H9 (cell line): Measurements from ENCODE around the gene CEP126. TPM values are rescaled to one million over a fixed set of nuclear protein-coding genes. Genes with fewer than 3 reads are reported as not detected.
A peak's percentile ranks its signal among the peaks of the same experiment; 100 is the strongest.

Source experiments
- DNase-seq: peaks from one replicate; pipeline ENCODE4 v3.0.0-alpha.2; 2017
- H2AFZ ChIP-seq: one replicate; pipeline ENCODE4 v1.6.1; 2013; ENCODE audit warnings: mild to moderate bottlenecking, low read length, control low read depth, moderate library complexity
- H2AK5ac ChIP-seq: 2 replicates; pipeline ENCODE4 v1.6.1; 2013; ENCODE audit warnings: low read length, control low read depth, mixed read lengths; ENCODE audit not compliant: insufficient read length
- H2BK120ac ChIP-seq: one replicate; pipeline ENCODE4 v1.6.1; 2013; ENCODE audit warnings: low read depth, mild to moderate bottlenecking, low read length, control low read depth, inconsistent platforms; ENCODE audit not compliant: poor library complexity, severe bottlenecking
- H2BK12ac ChIP-seq: 2 replicates; pipeline ENCODE4 v1.6.1; 2013; ENCODE audit warnings: low read length, control low read depth, mixed read lengths, low read depth; ENCODE audit not compliant: insufficient read length
- H2BK15ac ChIP-seq: 2 replicates; pipeline ENCODE4 v1.6.1; 2013; ENCODE audit warnings: low read depth, low read length, control low read depth
- H2BK20ac ChIP-seq: one replicate; pipeline ENCODE4 v1.6.1; 2013; ENCODE audit warnings: low read depth, mild to moderate bottlenecking, low read length, control low read depth, inconsistent platforms; ENCODE audit not compliant: poor library complexity, severe bottlenecking
- H2BK5ac ChIP-seq: 2 replicates; pipeline ENCODE4 v1.6.1; 2013; ENCODE audit warnings: low read length, control low read depth, mixed read lengths; ENCODE audit not compliant: insufficient read length
- H3K14ac ChIP-seq: 2 replicates; pipeline ENCODE4 v1.6.1; 2013; ENCODE audit warnings: low read length, control low read depth; ENCODE audit not compliant: insufficient read depth
- H3K18ac ChIP-seq: 2 replicates; pipeline ENCODE4 v1.6.1; 2013; ENCODE audit warnings: low read depth, mild to moderate bottlenecking, mixed read lengths, low read length, control low read depth; ENCODE audit not compliant: insufficient read length
- H3K23ac ChIP-seq: 2 replicates; pipeline ENCODE4 v1.6.1; 2013; ENCODE audit warnings: low read length, control low read depth, mixed read lengths, low read depth; ENCODE audit not compliant: insufficient read length
- H3K23me2 ChIP-seq: 2 replicates; pipeline ENCODE4 v1.6.1; 2013; ENCODE audit warnings: low read depth, mild to moderate bottlenecking, mixed read lengths, low read length, control low read depth; ENCODE audit not compliant: insufficient read length, poor library complexity, severe bottlenecking
- H3K27ac ChIP-seq: 2 replicates; pipeline ENCODE4 v1.5.1; 2013; ENCODE audit warnings: low read length, control low read depth, mixed read lengths, low read depth; ENCODE audit not compliant: insufficient read length
- H3K27me3 ChIP-seq: 2 replicates; pipeline ENCODE4 v1.6.1; 2013; ENCODE audit warnings: low read length, control low read depth, inconsistent platforms; ENCODE audit not compliant: insufficient read depth
- H3K4ac ChIP-seq: 2 replicates; pipeline ENCODE4 v1.6.1; 2013; ENCODE audit warnings: low read depth, mild to moderate bottlenecking, control low read depth, inconsistent platforms, low read length, moderate library complexity
- H3K4me1 ChIP-seq: 2 replicates; pipeline ENCODE4 v1.6.1; 2013; ENCODE audit warnings: low read length, control low read depth, inconsistent platforms; ENCODE audit not compliant: insufficient read depth
- H3K4me2 ChIP-seq: 2 replicates; pipeline ENCODE4 v1.6.1; 2013; ENCODE audit warnings: low read length, control low read depth, mixed read lengths; ENCODE audit not compliant: insufficient read length, insufficient read depth
- H3K56ac ChIP-seq: 2 replicates; pipeline ENCODE4 v1.6.1; 2013; ENCODE audit warnings: low read depth, mild to moderate bottlenecking, mixed read lengths, low read length, control low read depth; ENCODE audit not compliant: insufficient read length
- H3K79me1 ChIP-seq: 2 replicates; pipeline ENCODE4 v1.6.1; 2013; ENCODE audit warnings: low read depth, mild to moderate bottlenecking, moderate library complexity, low read length, control low read depth, inconsistent platforms; ENCODE audit not compliant: insufficient read depth, poor library complexity, severe bottlenecking
- H3K79me2 ChIP-seq: 2 replicates; pipeline ENCODE4 v1.6.1; 2013; ENCODE audit warnings: low read length, control low read depth, inconsistent platforms; ENCODE audit not compliant: insufficient read depth
- H3K9ac ChIP-seq: 2 replicates; pipeline ENCODE4 v1.6.1; 2013; ENCODE audit warnings: low read length, control low read depth, mixed read lengths; ENCODE audit not compliant: insufficient read length; ENCODE audit errors: extremely low read depth
- H3K9me3 ChIP-seq: one replicate; pipeline ENCODE4 v1.6.1; 2013; ENCODE audit warnings: low read depth, low read length, inconsistent platforms; ENCODE audit not compliant: control insufficient read depth
- H3T11ph ChIP-seq: one replicate; pipeline ENCODE4 v1.6.1; 2013; ENCODE audit warnings: mild to moderate bottlenecking, low read length, control low read depth, inconsistent platforms
- H4K20me1 ChIP-seq: one replicate; pipeline ENCODE4 v1.6.1; 2013; ENCODE audit not compliant: control insufficient read depth, insufficient read length, insufficient read depth
- H4K5ac ChIP-seq: 2 replicates; pipeline ENCODE4 v1.6.1; 2013; ENCODE audit warnings: low read depth, mild to moderate bottlenecking, mixed read lengths, low read length, control low read depth; ENCODE audit not compliant: insufficient read length
- H4K8ac ChIP-seq: replicated peaks from 2 replicates; pipeline ENCODE4 v1.6.1; 2013; ENCODE audit warnings: low read length, control low read depth, mixed read lengths, low read depth; ENCODE audit not compliant: insufficient read length
- H4K91ac ChIP-seq: 2 replicates; pipeline ENCODE4 v1.6.1; 2013; ENCODE audit warnings: low read depth, mild to moderate bottlenecking, moderate library complexity, mixed read lengths, low read length, control low read depth; ENCODE audit not compliant: insufficient read length
- H3K27ac Mint-ChIP-seq, 3 experiments: 2 replicates in 2 of 3; 3 replicates in 1 of 3; pipeline ENCODE4 v1.8.0; 2020 to 2021; ENCODE audit warnings: mixed read lengths in 3 of 3, mild to moderate bottlenecking in 1 of 3, moderate library complexity in 1 of 3
- H3K27me3 Mint-ChIP-seq: 2 replicates; pipeline ENCODE4 v1.8.0; 2021; ENCODE audit warnings: low read depth, mild to moderate bottlenecking, moderate library complexity, mixed read lengths
- H3K36me3 Mint-ChIP-seq, 3 experiments: 2 replicates in 2 of 3; 3 replicates in 1 of 3; pipeline ENCODE4 v1.8.0; 2020 to 2021; ENCODE audit warnings: low read depth in 3 of 3, mixed read lengths in 3 of 3; ENCODE audit not compliant: insufficient read depth in 1 of 3
- H3K4me1 Mint-ChIP-seq, 2 experiments: 2 replicates each; pipeline ENCODE4 v1.8.0; 2020; ENCODE audit warnings: mixed read lengths in 2 of 2
- H3K4me3 Mint-ChIP-seq, 2 experiments: 2 replicates in 1 of 2; 3 replicates in 1 of 2; pipeline ENCODE4 v1.8.0; 2020 to 2021; ENCODE audit warnings: mild to moderate bottlenecking in 2 of 2, mixed read lengths in 2 of 2, moderate library complexity in 1 of 2
- H3K9me3 Mint-ChIP-seq, 2 experiments: 2 replicates in 1 of 2; 3 replicates in 1 of 2; pipeline ENCODE4 v1.8.0; 2020; ENCODE audit warnings: mild to moderate bottlenecking in 2 of 2, mixed read lengths in 2 of 2, moderate library complexity in 1 of 2
- CTCF ChIP-seq: fragments of 200-600 bp; sonication (generic); conservative IDR thresholded peaks from 3 replicates; pipeline ENCODE4 v1.8.0; 2021; ENCODE audit warnings: antibody characterized with exemption, mild to moderate bottlenecking
- WGBS: extraction: QIAGEN DNeasy Blood & Tissue Kit; methylation state at CpG from one replicate; pipeline ENCODE4 v1.1.7; 2013; ENCODE audit warnings: missing lambda C conversion rate, low lambda C conversion rate, mixed read lengths; ENCODE audit not compliant: insufficient read length; ENCODE audit errors: extremely low coverage; 5-methylcytosine and 5-hydroxymethylcytosine counted together
- total RNA-seq: library from RNA; stranded (reverse); gene quantifications from 2 replicates; pipeline ENCODE4 v1.2.1, GENCODE V29; 2021

The CEP126 gene
- total RNA-seq, 1 experiment from 2014 or later, result 1.2 TPM

DNA sequence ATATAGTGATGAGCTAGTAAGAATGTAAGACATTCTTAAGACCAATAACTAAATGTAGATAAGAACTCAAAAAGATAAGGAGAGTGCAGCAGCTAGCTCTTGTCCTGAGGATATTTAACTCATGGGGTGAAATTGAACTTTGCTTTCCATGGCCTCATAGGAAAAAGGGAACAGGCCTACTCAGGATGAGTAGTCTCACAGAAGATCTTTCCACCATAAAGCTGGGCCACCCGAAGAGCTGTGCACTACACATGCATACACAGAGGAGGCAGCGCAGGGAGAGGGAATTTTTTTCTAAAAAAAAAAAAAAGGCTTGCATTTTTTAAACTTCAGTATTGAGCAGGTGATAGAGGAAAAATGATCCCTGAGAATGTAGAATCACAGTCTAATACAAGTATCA is 72.6 kb downstream of the CEP126 start:
- no peak overlapping the region for H3K56ac ChIP-seq
- H4K5ac ChIP-seq, result no peak overlapping the region
- no peak overlapping the region for H2BK5ac ChIP-seq
- H2BK12ac ChIP-seq, result no peak overlapping the region
- no peak overlapping the region for H2BK15ac ChIP-seq
- no peaks in the 10 kb centered on the region for H3K79me2 ChIP-seq
- no peak overlapping the region for H2BK120ac ChIP-seq
- no peaks in the 10 kb centered on the region for H3K4me1 ChIP-seq
- no peak overlapping the region for H3K27ac ChIP-seq
- no peaks in the 10 kb centered on the region for H3K27me3 Mint-ChIP-seq
- no peak overlapping the region for H3K9ac ChIP-seq
- H4K8ac ChIP-seq, result no peak overlapping the region
- H3K23ac ChIP-seq, result no peak overlapping the region
- no CpG with 5 or more reads among the region's 2 CpGs for WGBS
- no peak overlapping the region for H3K4me2 ChIP-seq
- no peak overlapping the region for H3K14ac ChIP-seq
- TF ChIP-seq CTCF, result peak; percentile 23; the same call in 1 of the 3 replicates
- no peaks in the 10 kb centered on the region for H3K79me1 ChIP-seq
- H3K23me2 ChIP-seq, result no peaks in the 10 kb centered on the region
- H3K4ac ChIP-seq, result no peak overlapping the region
- no peak overlapping the region for H2AFZ ChIP-seq
- no peak overlapping the region for H3K18ac ChIP-seq
- no peak for DNase-seq
- H3K27ac Mint-ChIP-seq, result no peak overlapping the region
- H4K20me1 ChIP-seq, result no peaks in the 10 kb centered on the region
- H2AK5ac ChIP-seq, result no peak overlapping the region
- no peak overlapping the region for H2BK20ac ChIP-seq
- no peak overlapping the region for H3T11ph ChIP-seq
- H4K91ac ChIP-seq, result no peak overlapping the region
- no peaks in the 10 kb centered on the region for H3K9me3 Mint-ChIP-seq
- H3K9me3 ChIP-seq, result no peaks in the 10 kb centered on the region
- H3K4me3 Mint-ChIP-seq, result no peak overlapping the region
- no peaks in the 10 kb centered on the region for H3K36me3 Mint-ChIP-seq
- no peaks in the 10 kb centered on the region for H3K4me1 Mint-ChIP-seq
- H3K27me3 ChIP-seq, result no peaks in the 10 kb centered on the region
